Testis (tissue), 3 donors: ENCODE measurements around the gene PTPN13. TPM values are rescaled to one million over a fixed set of nuclear protein-coding genes. Genes with fewer than 3 reads are reported as not detected.
"Not testable (repeated sequence)": the region's sequence is repeated elsewhere in the genome, so short reads cannot be mapped to it uniquely, and the experiment has no call there.

Experiments
- DNase-seq: peaks from one replicate; pipeline ENCODE4 v3.0.0-alpha.2; 2019
- H3K27ac ChIP-seq, 2 donors: fragments of 200-600 bp; sonication (generic); one replicate each; pipeline ENCODE4 v1.5.1; 2019
- H3K27me3 ChIP-seq: fragments of 200-600 bp; sonication (generic); one replicate; pipeline ENCODE4 v1.5.1; 2019
- H3K36me3 ChIP-seq: fragments of 200-600 bp; sonication (generic); one replicate; pipeline ENCODE4 v1.5.1; 2017; ENCODE audit warnings: low read depth; ENCODE audit errors: missing control alignments
- H3K4me1 ChIP-seq: fragments of 200-600 bp; sonication (generic); one replicate; pipeline ENCODE4 v1.5.1; 2019
- H3K4me3 ChIP-seq, 2 donors: fragments of 200-600 bp; sonication (generic); one replicate each; pipeline ENCODE4 v1.5.1; 2017 to 2019
- H3K9me3 ChIP-seq: fragments of 200-600 bp; sonication (generic); one replicate; pipeline ENCODE4 v1.5.1; 2017
- POLR2A ChIP-seq: fragments of 450-650 bp; IDR thresholded peaks from one replicate; pipeline ENCODE4 v1.6.1; 2017; ENCODE audit warnings: antibody characterized with exemption, mild to moderate bottlenecking, moderate library complexity
- WGBS, 2 donors: methylation state at CpG; one replicate each; pipeline ENCODE4 v1.1.5; 2018; 5-methylcytosine and 5-hydroxymethylcytosine counted together
- intact Hi-C: fragments of 100-400 bp; cut with DNase I; formaldehyde crosslinking; loops from one replicate; pipeline ENCODE4 v1.15.1; 2023; ENCODE audit warnings: low total_unique reads
- polyA plus RNA-seq: library from polyadenylated mRNA; stranded (reverse); fragments of 350-450 nt; fragmentation: Illumina TruSeq; extraction: RNeasy Lipid Tissue Mini Kit (QIAGEN cat#74804); gene quantifications from one replicate; pipeline ENCODE4 v1.2.3, GENCODE V29; 2014; ENCODE audit warnings: low read depth, low replicate concordance; ENCODE audit not compliant: insufficient read depth
- total RNA-seq, 2 donors: library from RNA; depleted of rRNA; stranded (reverse); fragments of >200 nt; gene quantifications; one replicate each; pipeline ENCODE4 v1.2.3, GENCODE V29; 2016
- TF ChIP-seq, protein P1 (sequence below), 3 experiments: fragments of 450-650 bp in 2 of 3; fragments of 200-600 bp in 1 of 3; sonication (generic) in 1 of 3; IDR thresholded peaks; one replicate each; pipeline ENCODE4 v1.5.1; 2016 to 2019; ENCODE audit warnings: antibody characterized with exemption in 3 of 3, mild to moderate bottlenecking in 2 of 3, moderate library complexity in 1 of 3

The PTPN13 gene
- total and polyA plus RNA-seq, 3 donors from 2014 or later = 30.1 to 62.0 (median 48.9) TPM

DNA sequence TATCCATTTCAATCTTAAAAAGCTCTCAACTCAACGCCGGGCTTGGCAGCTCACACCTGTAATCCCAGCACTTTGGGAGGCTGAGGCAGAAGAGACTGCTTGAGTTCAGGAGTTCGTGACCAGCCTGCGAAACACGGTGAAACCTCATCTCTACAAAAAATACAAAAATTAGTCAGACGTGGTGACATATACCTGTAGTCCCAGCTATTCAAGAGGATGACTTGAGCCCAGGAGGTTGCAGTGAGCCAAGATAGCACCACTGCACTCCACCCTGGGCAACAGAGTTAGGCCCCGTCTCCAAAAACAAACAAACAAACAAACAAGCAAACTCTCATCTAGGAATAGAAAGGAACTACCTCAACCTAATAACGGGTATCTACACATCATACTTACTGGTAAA is 50.8 kb downstream of the PTPN13 start:
- TF ChIP-seq, protein P1, sequence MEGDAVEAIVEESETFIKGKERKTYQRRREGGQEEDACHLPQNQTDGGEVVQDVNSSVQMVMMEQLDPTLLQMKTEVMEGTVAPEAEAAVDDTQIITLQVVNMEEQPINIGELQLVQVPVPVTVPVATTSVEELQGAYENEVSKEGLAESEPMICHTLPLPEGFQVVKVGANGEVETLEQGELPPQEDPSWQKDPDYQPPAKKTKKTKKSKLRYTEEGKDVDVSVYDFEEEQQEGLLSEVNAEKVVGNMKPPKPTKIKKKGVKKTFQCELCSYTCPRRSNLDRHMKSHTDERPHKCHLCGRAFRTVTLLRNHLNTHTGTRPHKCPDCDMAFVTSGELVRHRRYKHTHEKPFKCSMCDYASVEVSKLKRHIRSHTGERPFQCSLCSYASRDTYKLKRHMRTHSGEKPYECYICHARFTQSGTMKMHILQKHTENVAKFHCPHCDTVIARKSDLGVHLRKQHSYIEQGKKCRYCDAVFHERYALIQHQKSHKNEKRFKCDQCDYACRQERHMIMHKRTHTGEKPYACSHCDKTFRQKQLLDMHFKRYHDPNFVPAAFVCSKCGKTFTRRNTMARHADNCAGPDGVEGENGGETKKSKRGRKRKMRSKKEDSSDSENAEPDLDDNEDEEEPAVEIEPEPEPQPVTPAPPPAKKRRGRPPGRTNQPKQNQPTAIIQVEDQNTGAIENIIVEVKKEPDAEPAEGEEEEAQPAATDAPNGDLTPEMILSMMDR (IDR thresholded peaks at IDR 0.05) = no peak
- no peak for TF ChIP-seq POLR2A
- Histone ChIP-seq H3K4me1 (no peaks in the 10 kb centered on the region), H3K27ac (no peak overlapping the region), H3K27me3 (no peaks in the 10 kb centered on the region), H3K4me3 (no peak overlapping the region), H3K36me3 (no peaks in the 10 kb centered on the region), H3K9me3 (no peaks in the 10 kb centered on the region)
- DNase-seq = no peak
- intact Hi-C loops = no loop called here
- WGBS, 2 donors = 91 to 92% methylated on average over 8 of the region's 8 CpGs

DNA sequence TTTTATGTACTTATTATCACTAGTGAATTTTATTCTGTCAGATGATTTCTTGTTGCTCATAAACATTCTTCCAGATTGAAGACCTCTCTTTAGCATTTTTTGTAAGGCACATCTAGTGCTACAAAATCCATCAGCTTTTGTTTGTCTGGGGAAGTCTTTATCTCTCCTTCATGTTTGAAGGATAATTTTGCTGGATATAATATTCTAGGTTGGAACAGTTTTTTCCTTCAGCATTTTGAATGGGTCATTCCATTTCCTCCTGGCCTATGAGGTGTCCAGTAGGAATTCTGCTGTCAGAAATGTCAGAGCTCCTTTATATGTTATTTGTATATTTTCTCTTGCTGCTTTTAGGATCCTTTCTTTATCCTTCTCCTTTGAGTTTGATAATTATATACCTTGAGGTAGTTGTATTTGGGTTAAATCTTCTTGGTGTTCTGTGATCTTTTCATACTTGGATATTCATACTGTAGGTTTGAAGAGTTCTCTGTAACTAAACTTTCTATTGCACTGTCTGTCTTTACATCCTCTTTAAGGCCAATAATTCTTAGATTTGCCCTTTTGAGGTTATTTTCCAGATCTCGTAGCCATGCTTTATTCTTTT is 58.3 kb downstream of the PTPN13 start:
- Histone ChIP-seq H3K4me1 (no peaks in the 10 kb centered on the region), H3K36me3 (no peaks in the 10 kb centered on the region), H3K27me3 (no peaks in the 10 kb centered on the region), H3K4me3 (no peak overlapping the region), H3K9me3 (no peaks in the 10 kb centered on the region), H3K27ac (no peak overlapping the region)
- TF ChIP-seq, protein P1 (IDR thresholded peaks at IDR 0.05) = no peak
- no peak for TF ChIP-seq POLR2A
- 96 to 100% methylated on average over 1 of the region's 1 CpG for WGBS, 2 donors
- intact Hi-C loops = no loop called here
- no peak for DNase-seq

DNA sequence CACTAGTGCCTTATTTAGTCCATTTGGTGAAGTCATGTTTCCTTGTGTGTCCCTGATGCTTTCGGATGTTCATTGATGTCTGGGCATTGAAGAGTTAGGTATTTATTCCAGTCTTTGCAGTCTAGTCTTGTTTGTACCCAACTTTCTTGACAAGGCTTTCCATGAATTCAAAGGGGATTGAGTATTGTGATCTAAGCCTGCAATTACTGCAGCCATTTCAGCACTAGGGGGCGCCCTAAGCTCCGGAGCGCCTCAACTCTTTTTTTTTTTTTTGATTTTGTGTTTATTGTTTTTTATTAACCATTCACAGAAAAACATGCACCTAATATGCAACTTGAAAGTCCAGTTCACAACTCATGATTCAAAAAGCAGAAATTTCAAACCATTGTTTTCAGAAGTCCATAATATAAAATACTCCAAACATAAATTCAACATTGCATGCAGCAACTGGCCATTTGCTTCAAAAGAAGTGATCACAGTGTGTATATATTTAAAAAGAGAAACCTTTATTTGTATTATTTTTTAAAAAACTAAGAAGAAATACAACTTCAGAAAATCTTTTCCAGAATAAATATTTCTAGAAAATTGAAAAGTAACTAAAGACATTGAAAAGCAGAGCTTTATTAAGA is 59.2 kb downstream of the PTPN13 start:
- TF ChIP-seq, protein P1 (IDR thresholded peaks at IDR 0.05) = peak in 1 of 3 experiments; percentile 42
- TF ChIP-seq POLR2A = no peak
- no peaks in the 10 kb centered on the region for H3K36me3 ChIP-seq
- H3K4me1 ChIP-seq = no peaks in the 10 kb centered on the region
- no peaks in the 10 kb centered on the region for H3K9me3 ChIP-seq
- no peak overlapping the region for H3K4me3 ChIP-seq
- WGBS, 2 donors = 58 to 79% methylated on average over 4 of the region's 4 CpGs
- intact Hi-C loops = no loop called here
- no peak overlapping the region for H3K27ac ChIP-seq
- no peaks in the 10 kb centered on the region for H3K27me3 ChIP-seq
- no peak for DNase-seq

DNA sequence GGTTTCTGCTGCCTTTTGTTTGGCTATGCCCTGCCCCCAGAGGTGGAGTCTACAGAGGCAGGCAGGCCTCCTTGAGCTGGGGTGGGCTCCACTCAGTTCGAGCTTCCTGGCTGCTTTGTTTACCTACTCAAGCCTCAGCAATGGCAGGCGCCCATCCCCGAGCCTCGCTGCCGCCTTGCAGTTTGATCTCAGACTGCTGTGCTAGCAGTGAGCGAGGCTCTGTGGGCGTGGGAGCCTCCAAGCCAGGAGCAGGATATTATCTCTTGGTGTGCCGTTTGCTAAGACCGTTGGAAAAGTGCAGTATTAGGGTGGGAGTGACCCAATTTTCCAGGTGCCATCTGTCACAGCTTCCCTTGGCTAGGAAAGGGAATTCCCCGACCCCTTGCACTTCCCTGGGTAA is 62.7 kb downstream of the PTPN13 start:
- H3K36me3 ChIP-seq, H3K27ac ChIP-seq, intact Hi-C loops, H3K27me3 ChIP-seq, DNase-seq, H3K9me3 ChIP-seq, H3K4me3 ChIP-seq, H3K4me1 ChIP-seq: not testable (repeated sequence)
- 83 to 94% methylated on average over 10 of the region's 10 CpGs for WGBS, 2 donors

DNA sequence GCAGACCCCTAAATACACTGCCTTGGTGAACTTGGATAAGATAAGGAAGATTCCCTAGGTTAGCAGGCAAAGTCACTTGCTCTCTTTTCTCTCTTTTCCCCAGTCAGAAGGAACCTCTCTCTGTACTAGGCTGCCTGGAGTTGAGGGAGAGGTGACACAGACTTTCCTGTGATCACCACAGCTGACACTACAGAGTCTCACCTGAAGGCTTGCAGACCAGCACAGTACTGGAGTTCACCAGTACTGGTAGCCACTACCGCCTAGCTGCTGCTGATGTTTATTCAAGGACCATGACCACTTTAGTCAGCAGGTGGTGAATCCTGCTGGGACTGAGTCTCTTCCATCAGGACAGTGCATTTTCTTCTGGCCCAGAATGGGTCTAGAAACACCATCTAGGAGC is 63.3 kb downstream of the PTPN13 start:
- Histone ChIP-seq H3K27me3 (no peaks in the 10 kb centered on the region), H3K9me3 (no peaks in the 10 kb centered on the region), H3K27ac (no peak overlapping the region), H3K36me3 (no peaks in the 10 kb centered on the region), H3K4me3 (no peak overlapping the region), H3K4me1 (no peaks in the 10 kb centered on the region)
- no peak for DNase-seq
- 100% methylated on average over 1 of the region's 1 CpG; no CpG with 5 or more reads in 1 of the 2 donors for WGBS, 2 donors
- intact Hi-C loops = no loop called here
- no peak for TF ChIP-seq POLR2A
- TF ChIP-seq, protein P1 (IDR thresholded peaks at IDR 0.05) = no peak
